NCI-H345 treated with DMSO at 0.1 percent for 48 hours (cell line): ENCODE data around the gene LMNA.

Source experiments
- DNase-seq: peaks from one replicate; lab custom pipeline; 2025; ENCODE audit not compliant: unreplicated experiment; lab: John Stamatoyannopoulos, UW

LMNA gene

GRCh38 chr1:156081917-156082308 lies 32.6 kb upstream of the LMNA start:
- DNase-seq: no peak

DNA sequence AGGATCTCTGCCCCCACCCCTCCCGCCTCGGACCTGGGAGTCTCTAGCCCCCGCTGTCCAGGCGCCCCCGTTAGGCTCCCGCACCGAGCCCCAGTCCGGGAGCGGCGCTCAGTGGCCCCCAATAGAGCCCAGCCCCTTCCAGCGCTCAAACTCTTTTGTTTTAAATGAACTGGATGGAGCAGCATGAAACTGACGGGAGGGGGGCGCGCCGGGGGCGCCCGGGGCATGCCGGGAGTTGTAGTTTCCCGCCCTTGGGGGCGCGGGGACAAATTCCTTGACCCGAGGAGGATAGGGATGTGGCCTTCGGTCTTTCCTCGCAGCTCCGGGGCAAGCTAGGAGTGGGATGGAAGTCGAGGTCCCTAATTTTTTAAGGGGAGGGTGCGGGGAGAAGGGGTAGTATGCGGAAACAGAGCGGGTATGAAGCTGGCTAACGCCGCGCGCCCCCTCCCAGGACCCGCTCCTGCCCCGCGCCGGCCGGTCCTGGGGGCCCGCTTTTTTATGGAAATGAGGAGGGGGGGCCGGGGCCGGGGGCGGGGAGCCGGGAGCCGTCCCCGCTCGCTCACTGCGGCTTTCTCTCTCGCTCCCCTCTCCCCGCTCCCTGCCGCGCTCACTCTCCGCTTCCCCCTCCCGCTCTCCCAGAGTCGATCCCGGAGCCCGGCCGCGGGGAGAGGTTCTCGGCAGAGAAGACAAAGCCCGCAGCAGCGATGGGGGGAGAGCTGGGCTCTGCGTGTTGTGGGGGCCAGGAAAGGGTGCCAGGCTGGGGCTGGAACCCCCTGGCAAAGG lies 32.0 kb upstream of the LMNA start, which contains the start of gene MEX3A:
TSS of gene MEX3A (minus strand) at position 157 of the 783 bp plus-strand sequence. CDS start 467 bp downstream, outside the sequence.
- DNase-seq: peak; percentile 98

GRCh38 chr1:156083800-156084790 lies 30.4 kb upstream of the LMNA start:
- DNase-seq: no peak

- DNase-seq: no peak
Observed at GRCh38 chr1:156086256-156086662, 28.3 kb upstream of the LMNA start.

DNA sequence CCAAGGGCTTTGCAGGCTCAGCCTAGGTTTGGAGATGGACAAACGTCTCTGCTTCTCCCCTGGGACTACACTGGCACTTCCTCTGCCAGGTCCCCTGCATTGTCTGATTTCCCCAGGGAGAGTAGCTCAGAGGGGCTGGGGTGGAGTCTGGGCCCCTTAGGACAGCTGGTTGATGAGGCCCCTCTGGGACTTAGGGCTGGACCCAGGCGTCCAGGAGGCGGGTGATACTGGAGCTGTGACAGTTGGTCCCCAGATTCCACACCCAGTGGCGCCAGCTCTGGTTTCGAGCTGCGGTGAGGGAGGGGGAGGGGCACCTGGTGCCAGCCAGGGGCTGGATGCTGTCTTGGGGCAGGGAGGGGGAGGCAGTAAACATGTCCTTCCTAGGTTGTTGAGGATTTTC lies 24.8 kb upstream of the LMNA start:
- no peak for DNase-seq

- DNase-seq: no peak
Observed at GRCh38 chr1:156090138-156090839, 24.2 kb upstream of the LMNA start.

DNA sequence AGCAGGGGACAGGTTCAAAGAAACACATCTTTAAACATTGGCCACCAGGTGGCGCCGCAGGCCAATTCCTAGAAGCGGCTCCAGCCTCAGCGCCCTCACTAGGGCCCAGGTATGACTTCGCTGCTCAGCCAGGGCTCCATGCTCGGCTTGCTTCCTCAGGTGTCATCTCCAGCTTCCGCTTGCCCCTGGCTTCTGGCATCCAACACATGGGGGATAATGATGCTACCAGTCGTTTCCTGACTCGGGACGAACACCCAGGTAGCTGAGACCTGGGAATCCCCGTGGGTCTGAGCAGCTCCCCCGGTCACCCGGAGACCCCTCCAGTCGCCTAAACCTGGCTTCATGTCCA lies 23.7 kb upstream of the LMNA start:
- DNase-seq: peak; percentile 99

- no peak for DNase-seq
Observed at GRCh38 chr1:156091610-156092009, 22.9 kb upstream of the LMNA start.

GRCh38 chr1:156095906-156096508 lies 18.5 kb upstream of the LMNA start:
- no peak for DNase-seq

- peak; percentile 96 for DNase-seq
Observed at GRCh38 chr1:156096640-156097391, 17.7 kb upstream of the LMNA start.

DNA sequence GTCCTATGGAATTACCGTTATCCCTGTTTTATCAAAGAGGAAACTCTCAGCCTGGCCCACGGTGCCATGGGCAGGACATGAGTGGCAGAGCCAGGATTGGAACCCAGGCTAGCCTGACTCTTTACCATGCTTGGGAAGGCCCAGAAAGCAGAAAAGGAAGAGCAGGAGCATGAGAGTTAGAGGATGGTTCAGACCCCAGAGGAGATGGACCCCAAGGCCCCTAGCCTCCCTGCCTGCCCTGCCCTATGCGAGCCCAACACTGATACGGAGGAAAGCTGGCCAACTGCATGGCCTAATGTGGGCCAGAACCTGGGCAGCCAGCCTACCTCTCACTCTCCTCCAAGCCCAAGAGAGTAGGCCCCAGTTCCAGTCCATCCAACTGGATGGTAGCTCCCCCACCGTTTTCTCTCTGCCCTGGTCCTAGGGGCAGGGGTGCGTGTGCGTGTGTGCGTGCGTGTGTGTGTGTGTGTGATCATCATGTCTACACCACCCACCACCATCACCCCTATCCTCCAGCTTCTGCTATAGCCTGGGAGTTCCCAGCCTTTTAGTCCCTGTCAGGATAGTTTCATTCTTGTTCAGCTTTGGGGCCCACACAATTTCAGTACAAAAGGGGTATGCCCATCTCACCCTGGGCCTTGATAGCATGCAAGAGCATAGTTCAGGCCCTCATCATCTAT lies 16.9 kb upstream of the LMNA start:
- DNase-seq: no peak

GRCh38 chr1:156098784-156099183 lies 15.7 kb upstream of the LMNA start:
- no peak for DNase-seq

GRCh38 chr1:156099282-156099681 lies 15.2 kb upstream of the LMNA start:
- no peak for DNase-seq

- DNase-seq: peak; percentile 88
Observed at GRCh38 chr1:156100205-156100995, 14.1 kb upstream of the LMNA start.

- DNase-seq: no peak
Observed at GRCh38 chr1:156101880-156102279, 12.6 kb upstream of the LMNA start.

DNA sequence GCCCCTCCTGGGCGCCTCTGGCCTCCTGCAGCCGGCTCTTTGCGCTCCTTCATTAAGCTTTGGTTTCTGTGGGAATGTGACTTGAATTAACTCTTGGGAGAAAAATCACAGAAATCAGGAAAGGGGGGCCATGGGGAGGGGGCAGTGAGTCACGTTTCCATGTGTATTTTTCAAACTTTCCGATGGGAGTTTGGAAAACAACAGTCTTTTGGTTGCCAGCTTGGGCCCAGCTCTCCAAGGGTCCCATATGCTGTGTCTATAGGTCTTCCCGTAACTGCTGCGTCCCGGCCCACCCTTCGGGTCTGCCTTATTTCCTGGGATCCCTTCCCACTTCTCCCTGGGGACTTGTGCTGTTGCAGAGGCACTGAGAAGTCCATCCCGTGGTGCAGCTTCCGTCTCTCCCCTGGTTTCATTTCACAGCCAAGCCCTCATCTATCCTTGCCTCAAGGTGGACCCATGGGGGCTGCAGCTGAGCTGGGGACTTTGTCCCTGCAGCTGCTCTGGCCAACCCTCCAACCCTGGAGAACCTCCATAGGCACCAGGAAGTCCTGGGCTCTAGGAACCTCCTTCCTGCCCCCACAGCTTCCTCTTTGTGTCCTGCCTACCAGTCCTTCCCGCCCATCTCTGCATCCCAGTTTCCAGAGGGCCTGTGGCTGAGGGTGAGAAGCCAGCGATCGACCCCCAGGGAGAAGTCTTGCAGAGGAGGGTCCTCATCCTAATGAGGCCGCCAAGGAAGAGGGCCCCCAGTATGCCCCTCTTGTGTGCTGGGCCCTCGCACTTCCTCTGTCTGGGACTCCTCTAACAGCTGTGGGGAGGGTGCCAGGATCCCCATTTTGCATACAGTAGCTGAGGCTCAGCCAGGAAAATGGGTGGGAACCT lies 11.6 kb upstream of the LMNA start:
- DNase-seq: no peak

GRCh38 chr1:156103521-156103947 lies 11.0 kb upstream of the LMNA start:
- DNase-seq: no peak
